Inflammatory macrophage treated with lipopolysaccharide for 1 hour (primary cell): Measurements from ENCODE around the gene RAP1GAP2.

Experiments
- DNase-seq, 2 donors: peaks; one replicate each; pipeline ENCODE4 v3.0.0-alpha.2; 2020 to 2022

RAP1GAP2 gene

DNA sequence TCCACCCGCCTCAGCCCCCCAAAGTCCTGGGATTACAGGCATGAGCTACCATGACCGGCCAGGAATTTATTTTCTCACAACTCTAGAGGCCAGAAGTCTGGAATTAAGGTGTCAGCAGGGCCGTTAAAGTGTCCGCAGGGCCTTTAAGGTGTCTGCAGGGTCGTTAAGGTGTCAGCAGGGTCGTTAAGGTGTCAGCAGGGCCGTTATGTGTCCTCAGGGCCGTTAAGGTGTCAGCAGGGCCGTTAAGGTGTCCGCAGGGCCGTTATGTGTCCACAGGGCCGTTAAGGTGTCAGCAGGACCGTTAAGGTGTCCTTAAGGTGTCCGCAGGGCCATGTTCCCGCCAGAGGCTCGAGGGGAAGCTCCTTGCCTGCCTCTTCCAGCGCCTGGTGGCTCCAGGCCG is 125.2 kb downstream of the RAP1GAP2 start:
- DNase-seq, result no peak

- peak in 1 of 2 donors; percentile 7 for DNase-seq
Observed at GRCh38 chr17:2924211-2924610, 128.0 kb downstream of the RAP1GAP2 start.

GRCh38 chr17:2925011-2925410 is 128.8 kb downstream of the RAP1GAP2 start:
- peak in 1 of 2 donors; percentile 22 for DNase-seq

DNA sequence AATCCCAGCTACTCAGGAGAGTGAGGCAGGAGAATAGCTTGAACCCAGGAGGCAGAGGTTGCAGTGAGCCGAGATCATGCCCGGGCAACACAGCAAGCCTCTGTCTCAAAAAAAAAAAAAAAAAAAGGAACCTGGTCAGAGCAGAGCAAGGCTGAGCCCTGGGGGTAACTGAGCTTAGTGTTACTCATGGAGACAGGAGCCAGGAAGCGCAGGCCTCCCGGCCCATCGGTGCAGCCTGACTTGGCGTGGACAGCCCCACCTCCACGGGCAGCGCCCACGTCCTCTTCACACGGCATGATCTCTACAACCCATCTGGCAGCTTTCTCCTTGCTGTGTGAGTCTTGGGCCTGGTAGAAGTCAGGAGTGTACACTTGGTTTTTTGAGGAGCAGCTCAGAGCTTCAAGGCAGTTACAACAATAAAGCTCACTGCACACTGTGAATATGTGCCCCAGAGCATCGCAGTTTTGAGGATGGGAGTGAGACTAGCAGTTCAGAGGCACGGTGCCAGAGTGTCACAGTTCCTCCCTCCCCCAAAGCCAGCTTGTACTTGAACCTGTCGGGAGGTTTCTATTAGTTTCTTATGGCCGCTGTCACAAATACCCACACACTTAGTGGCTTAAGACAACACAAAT is 129.9 kb downstream of the RAP1GAP2 start:
- DNase-seq, result peak; percentile 21 to 45

- no peak for DNase-seq
Observed at GRCh38 chr17:2928294-2928890, 132.2 kb downstream of the RAP1GAP2 start.

- DNase-seq, result peak; percentile 22 to 47
Observed at GRCh38 chr17:2929881-2930533, 133.8 kb downstream of the RAP1GAP2 start.

DNA sequence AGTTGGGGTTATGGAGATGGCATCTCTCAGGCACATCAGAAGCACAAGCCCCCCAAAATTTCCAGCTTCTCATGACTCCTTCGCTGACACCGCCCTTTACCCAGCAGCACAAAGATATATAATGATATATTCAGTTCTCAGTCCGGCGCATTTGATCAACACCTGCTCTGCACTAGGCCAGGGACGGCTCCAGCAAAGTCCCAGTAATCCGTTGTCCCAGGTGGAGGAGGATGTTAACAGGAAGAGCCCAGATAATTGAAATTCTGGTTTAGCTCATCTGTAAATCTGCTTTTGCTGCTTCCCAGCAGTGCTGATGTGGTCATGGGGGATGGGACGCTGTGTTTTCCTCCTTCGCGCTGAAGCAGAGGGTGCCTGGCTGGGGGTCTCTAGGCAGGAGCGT is 135.6 kb downstream of the RAP1GAP2 start:
- DNase-seq, result no peak

- no peak for DNase-seq
Observed at GRCh38 chr17:2932946-2933345, 136.7 kb downstream of the RAP1GAP2 start.

DNA sequence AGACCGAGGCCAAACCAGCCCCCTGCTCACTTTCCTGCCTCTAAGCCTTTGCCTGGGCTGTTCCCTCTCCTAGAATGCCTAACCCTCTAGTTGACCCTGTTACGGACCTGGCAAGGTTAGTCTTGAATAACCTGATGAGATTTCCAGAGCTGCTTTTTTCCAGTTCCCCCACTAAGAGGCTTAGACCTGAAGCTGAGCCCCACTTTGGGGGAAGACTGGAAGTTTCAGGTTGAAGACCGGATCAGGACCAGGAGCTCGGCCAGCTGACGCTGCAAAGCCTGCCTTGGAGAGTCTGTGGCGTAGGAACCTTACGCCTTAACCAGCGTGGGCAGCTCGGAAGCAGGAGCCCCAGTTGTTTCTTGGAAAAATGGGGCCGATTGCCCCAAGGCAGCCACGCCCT is 137.4 kb downstream of the RAP1GAP2 start:
- DNase-seq, result no peak

- DNase-seq, result no peak
Observed at GRCh38 chr17:2935632-2936031, 139.4 kb downstream of the RAP1GAP2 start.

- DNase-seq, result no peak
Observed at GRCh38 chr17:2936351-2936750, 140.1 kb downstream of the RAP1GAP2 start.

- no peak for DNase-seq
Observed at GRCh38 chr17:2936771-2937321, 140.6 kb downstream of the RAP1GAP2 start.

DNA sequence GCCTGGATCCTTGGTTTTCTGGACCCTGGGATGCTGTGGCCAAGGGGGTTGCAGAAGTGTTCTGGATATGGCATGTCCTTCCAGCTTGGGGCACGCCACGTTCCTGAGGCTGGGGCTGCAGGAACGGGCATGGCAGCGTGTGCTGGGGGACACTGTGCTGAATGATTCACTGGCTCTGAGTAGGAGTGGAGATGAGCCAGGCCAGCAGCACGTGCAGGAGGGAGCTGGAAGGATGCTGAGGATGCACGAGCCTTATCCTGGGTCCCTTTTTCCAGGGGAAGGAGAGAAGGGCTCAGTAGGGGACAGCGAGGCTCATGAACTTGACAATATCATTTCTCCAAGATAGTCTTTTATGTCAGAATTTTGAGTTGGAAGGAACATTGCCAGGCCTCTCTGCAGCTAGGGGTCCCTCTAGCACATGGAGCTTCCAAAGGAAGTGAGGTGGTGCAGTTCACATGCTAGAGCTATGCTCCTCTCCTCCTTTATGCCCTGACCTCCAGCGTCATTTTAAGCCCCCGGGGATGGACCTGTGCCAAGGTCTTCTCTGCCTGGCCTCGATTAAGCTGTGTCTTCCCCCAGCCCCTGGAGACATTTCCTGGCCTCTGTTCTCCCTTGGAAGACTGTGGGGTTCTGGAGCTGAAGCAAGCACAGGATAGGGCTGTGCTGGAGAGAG is 141.2 kb downstream of the RAP1GAP2 start:
- DNase-seq, result no peak

DNA sequence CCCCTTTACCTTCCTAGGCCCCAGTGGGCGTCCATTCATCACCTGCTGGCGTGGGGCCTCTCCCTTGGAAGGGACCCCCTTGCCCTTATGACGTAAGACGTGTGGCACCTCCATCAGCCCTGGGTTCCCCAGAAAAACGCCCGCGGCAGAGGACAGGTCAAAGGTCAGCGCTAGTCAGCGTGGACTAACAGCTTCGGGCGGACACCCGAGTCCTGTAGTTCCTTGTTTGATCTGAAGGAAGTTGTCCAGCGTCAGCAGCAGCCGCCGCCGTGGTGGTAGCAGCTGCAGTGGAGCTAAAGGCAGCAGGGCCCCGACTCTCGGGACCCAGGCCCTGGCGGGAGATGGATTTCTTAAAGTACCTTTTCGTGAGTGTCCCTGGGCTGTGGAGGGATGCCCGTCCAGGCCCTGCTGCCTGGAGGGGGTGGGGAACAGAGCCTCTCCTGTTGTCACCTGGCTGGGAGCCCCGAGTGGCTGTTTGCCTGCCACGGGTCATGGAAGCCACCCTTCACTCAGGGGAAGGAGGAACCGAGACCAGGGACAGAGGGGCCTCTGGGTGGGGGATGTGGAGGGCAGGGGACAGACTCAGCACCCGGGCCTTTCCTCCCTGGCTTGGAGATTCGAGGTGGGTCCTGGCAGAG is 143.6 kb downstream of the RAP1GAP2 start:
- peak in 1 of 2 donors; percentile 25 for DNase-seq

- no peak for DNase-seq
Observed at GRCh38 chr17:2940352-2940751, 144.1 kb downstream of the RAP1GAP2 start.

DNA sequence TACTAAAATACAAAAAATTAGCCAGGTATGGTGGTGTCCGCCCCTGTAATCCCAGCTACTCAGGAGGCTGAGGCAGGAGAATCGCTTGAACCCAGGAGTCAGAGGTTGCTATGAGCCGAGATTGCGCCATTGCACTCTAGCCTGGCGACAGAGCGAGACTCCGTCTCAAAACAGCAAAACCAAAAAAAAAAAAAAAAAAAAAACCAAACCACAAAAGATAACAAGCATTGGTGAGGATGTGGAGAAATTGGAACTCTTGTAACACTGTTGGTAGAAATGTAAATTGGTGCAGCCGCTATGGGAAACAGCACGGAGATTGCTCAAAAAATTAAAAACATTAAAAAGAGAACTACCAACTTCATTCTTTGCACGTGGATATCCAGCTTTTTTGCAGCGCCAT is 147.7 kb downstream of the RAP1GAP2 start:
- peak; percentile 18 to 34 for DNase-seq

- no peak for DNase-seq
Observed at GRCh38 chr17:2945299-2945698, 149.1 kb downstream of the RAP1GAP2 start.

DNA sequence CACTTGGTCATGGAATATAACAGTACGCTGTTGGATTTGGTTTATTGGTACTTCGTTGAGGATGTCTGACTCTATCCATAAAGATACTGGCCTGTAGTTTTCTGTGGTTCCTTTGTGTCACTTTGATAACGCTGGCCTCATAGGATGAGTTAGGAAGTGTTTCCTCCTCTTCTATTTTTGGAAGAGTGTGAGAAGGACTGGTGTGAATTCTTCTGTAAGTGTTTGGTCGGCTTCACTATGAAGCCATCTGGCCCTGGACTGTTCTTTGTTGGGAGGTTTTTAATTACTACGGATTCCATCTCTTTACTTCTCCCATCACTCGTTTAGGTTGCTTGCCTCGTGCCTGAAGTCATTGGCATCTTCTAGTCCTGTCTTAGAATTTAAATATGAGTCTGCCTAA is 149.9 kb downstream of the RAP1GAP2 start:
- DNase-seq, result no peak

GRCh38 chr17:2947588-2947950 is 151.3 kb downstream of the RAP1GAP2 start:
- no peak for DNase-seq

DNA sequence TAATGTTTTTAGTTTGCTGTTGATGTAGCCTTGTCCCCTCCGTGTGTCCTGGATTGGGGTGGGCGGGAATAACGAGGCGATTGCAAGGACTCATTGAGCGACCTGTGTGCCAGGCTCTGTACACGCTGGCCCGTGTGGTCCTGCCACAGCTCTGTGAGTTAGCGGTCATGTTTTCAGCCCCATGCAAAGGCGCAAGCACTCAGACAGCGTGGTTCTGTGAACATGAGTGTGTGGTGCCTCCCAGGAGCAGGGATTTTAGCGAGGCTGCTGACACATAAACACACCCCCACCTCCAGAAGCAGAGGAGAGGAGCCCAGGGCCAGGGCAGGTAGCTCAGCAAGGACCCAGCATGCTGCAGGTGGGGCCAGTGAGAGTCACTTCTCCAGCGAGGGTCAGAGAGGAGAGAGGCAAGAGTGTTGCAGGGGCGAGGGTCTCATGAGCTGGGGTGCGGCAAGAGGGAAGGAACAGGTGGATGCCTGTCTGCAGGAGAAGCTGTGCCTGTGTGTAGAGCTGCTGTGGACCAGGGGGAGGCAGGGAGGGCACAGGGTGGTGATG is 151.8 kb downstream of the RAP1GAP2 start:
- no peak for DNase-seq

DNA sequence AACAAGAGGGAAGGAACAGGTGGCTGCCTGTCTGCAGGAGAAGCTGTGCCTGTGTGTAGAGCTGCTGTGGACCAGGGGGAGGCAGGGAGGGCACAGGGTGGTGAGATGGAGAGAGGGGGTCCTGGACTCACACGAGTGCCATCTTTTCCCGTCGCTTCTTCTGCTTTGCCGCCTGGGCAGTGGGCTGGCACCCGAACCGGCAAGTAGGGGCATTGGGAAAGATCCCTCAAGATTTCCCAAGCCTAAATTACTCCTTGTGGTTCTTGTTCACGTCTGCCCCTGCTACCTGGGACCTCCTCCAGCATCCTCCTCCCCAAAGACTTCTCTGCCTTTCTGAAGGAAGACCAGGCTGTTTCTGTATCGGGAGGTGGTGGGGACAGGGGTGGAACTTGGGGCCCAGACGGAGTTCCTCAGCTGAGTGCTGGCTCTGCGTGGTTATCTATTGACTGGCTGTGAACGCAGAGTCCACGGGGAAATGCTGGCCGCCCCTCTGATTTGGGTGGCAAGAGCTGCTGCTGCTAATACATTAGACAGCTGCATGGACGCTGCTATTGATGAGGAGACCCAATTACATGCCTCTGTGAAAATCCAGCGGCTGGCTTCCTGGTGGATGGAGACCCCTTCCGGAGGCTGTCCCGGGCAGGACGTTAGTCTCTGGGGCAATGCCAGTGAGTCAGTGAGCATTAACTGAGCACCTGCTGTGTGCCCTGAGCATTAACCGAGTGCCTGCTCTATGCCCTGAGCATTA is 152.7 kb downstream of the RAP1GAP2 start:
- no peak for DNase-seq

- no peak for DNase-seq
Observed at GRCh38 chr17:2949469-2950044, 153.3 kb downstream of the RAP1GAP2 start.
